GM19468 (cell line): ENCODE data around the gene CAPN13.

ENCODE experiments used
- ATAC-seq: cut with Tn5 transposase; IDR thresholded peaks from one replicate; pipeline ENCODE4 v1.9.1; 2021; ENCODE audit warnings: mild to moderate bottlenecking, moderate library complexity, moderate number of reproducible peaks; ENCODE audit not compliant: unreplicated experiment; ENCODE audit errors: extremely low read depth

The CAPN13 gene

DNA sequence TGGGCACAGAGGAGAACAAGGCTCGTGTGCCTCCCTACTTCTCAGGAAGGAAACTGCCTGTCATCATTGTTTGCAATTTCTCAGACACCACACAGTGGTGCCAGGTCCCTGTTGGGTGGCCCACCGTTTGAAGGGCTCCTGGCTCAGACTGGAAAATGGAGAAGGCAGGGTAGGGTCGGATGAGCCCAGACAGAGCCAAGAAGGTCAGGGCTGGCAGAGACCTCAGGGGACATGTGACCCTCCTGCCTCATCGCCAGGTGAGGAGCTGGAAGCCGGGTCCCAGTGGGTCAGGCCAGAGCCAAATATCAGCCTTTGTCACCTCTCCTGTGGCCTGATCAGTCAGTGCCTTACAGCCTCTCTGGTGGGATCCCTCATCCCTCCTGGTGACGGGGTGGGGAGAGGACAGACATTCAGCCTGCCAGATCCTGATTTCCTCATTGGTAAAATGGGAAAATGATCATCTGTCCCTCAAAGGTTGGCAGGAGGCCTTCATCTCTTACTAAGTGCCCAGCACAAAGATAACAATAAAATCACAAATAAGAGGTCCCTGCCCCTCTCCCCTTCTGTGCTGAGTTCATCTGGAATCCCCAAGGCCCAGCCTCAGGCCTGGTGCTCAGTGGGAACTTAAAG is 117.6 kb downstream of the CAPN13 start:
- ATAC-seq = no peak

DNA sequence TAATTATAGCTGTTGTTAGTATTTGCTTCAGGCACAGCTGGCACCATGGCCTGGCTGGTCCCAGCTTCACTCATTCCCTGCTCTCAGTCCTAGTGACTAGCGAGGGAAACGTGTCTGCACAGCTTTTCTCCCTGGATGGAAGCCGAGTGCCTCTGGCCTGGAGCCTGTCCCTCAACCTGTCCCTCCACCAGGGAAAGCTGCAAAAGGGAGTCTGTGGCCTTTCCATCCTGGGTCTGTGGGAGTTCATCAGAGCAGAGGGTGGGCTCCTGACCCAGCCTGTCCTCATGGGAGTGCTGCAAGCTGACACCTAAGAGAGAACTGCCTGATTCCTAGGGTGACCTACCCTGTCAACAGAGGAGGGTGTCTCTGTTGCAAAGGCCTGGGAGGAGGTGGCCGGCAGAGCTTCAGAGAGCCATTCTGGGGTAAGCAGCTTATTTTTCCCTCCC is 118.3 kb downstream of the CAPN13 start:
- no peak for ATAC-seq

DNA sequence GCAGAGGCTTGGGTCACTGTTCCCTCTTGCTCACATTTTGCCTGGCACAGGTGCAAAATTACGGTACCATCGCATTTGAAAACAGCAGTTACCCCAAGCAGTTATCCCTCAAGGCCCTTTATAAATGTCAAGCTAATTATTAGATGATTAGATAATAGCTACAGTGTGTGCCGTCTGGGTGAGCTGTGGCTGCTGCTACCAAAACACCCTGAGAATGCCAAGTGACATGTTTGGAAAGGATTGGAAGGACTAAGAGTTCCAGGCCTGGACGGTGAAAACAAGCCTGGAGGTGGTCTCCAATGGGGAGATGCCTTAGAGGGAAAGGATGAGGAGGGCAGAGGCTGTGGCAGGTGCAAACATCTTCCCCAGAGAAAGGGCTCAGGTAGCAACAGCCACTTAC is 120.6 kb downstream of the CAPN13 start:
- ATAC-seq = no peak

DNA sequence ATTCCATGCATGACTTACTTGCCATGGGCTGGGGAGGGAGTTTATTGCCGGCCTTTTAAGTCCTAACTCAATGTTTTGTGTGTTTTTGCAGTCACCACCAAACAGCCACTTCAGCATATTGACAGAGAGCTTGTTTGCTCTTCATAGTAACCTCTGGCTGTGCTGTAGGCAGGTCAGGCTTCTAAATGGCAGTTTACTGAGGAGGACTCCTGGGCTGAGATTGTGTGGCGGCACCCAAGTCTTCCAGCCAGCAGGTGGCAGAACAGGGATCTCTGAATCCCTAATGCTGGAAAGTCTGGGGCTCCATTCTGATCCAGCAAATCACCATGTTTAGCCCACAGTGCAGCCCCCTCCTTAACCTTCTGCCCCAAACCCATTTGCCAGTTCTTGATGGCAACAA is 121.2 kb downstream of the CAPN13 start:
- no peak for ATAC-seq

DNA sequence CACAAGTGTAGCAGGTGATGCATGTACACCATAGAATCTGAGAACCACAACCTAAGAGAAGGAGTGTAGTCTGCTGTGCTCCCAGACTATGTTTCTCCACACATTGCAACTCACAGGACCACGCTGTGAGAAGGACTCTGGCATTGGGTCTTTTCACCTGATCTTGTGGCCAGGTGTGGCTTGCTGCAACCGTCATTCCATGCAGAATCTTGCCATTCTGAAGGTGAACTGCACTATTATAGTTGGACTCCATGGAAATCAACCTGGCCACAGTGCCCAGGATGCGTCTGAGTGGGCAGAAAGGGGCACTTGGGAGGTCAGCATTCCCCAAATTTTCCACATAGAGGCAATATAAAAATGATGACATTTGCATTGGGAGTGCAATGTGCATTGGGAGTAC is 122.2 kb downstream of the CAPN13 start:
- ATAC-seq = no peak

DNA sequence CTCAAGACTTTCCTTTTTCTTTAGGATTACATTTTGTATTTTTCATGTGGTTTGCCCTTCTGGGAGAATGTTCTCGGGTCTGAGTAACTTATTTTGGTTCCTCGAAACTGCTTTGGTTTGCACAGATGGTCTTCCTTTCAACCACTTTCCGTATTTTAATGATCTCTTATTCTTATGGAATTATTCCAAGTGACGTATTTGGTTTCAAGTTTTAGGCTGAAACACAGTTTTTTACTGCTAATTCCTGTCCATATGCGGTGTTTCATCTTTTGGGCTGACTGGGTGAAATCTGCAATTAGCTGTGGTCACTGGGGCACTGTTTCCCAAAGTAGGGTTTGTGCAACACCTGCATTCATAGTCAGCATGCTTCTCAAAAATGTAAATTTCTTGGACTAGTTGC is 122.7 kb downstream of the CAPN13 start:
- no peak for ATAC-seq

DNA sequence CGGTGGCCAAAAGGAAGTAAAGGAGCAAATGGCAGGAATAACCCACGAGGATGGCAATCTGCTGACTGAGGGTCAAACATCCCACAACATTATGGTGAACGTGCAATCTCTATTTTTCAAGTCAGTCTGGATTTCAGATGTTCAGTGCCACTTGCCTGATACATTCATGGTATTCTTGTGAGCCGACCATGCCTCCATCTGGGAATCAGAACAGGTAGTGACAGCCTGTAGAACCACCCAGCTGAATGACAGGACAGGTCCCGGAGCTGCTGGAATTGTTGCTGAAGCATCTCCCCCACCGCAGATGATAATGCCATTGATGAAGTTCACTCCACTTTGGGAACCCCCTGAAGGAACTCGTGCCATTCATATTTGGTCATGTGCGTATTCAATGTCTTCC is 123.2 kb downstream of the CAPN13 start:
- no peak for ATAC-seq

DNA sequence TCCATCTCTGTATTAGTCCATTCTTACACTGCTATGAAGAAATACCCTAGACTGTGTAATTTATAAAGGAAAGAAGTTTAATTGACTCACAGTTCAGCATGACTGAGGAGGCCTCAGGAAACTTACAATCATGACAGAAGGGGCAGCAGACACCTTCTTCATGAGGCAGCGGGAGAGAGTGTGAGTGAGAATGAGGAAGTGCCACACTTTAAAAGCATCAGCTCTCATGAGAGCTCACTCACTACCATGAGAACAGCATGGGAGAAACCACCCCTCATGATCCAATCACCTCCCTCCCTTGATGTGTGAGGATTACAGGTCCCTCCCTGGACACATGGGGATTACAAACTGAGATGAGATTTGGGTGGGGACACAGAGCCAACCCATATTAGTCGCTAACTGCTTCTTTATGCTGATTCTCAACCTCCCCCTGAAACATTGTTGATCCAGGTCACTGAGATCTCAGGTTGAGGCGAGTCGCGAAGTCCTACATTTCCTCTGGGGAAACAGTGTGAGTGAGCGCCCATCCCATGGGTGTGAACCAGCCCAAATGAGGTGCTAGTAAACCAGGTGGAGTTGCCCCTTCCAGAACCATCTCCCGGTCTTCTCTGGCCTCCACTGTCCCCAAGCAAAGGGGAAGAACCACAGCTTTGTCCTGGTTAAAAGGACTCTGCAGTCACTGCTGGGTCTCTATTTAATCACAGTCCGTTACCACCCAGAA is 123.8 kb downstream of the CAPN13 start:
- no peak for ATAC-seq

DNA sequence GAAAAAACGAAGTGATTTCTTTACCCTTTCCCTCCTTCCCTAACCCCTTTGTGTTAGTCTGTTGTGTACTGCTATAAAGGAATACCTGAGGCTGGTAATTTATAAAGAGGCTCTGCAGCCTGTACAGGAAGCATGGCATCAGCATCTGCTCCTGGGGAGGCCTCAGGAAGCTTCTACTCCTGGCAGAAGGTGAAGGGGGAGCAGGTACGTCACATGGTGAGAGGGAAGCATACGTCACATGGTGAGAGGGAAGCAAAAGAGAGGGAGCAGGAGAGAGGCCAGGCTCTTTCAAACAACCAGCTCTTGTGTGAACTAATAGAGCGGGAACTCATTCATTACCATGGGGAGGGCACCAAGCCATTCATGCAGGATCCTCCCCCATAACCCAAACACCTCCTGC is 126.2 kb downstream of the CAPN13 start:
- ATAC-seq = no peak

DNA sequence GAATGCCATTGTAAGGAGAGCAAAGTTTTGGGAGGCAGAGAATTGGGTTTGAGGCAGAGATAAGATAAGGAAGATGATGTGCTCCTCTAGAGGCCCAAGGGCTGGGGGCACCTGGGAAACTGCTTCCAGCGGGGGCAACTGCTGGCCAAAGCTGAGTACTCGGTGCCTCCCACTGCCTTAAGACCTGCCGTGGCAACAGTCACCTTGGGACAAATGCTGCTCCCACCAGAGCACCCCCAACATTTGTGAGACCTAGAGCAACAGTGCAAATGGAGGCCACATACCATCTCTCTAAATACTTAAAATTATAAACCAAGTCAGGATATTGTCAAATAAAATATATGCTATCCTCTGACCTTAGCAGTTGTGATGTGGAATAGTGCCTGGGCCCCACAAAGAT is 127.1 kb downstream of the CAPN13 start:
- no peak for ATAC-seq

DNA sequence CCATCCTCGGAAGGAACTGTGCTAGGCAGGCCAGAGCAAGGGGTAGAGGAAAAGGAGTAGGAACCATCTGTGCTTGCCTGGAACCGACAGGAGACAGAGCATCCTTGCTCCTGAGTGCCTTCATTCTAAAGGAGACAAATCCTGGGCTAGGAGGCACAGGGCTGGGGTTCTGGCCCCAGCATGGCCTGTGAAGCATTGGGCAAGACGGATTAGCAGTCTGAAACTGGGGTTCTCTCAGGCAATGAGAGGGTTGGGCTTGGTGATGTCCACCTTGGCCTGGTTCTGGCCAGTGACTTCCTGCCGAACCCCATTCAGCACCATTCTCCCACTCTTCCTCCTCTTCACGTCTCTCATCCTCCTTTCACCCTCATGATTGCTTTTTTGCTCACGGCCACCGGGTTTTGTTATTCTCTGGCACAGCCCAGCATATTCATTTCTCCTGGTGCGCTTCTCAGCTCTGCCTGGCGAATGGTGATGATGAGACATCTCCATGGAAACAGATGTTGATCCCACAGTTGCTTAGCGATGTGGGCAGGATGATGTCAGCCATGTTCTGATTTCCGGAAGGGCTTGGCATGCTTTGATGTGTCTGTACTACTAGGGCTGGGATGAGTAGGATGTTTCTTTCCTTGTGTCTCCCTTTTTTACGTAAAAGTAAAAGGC is 127.7 kb downstream of the CAPN13 start:
- ATAC-seq = no peak

DNA sequence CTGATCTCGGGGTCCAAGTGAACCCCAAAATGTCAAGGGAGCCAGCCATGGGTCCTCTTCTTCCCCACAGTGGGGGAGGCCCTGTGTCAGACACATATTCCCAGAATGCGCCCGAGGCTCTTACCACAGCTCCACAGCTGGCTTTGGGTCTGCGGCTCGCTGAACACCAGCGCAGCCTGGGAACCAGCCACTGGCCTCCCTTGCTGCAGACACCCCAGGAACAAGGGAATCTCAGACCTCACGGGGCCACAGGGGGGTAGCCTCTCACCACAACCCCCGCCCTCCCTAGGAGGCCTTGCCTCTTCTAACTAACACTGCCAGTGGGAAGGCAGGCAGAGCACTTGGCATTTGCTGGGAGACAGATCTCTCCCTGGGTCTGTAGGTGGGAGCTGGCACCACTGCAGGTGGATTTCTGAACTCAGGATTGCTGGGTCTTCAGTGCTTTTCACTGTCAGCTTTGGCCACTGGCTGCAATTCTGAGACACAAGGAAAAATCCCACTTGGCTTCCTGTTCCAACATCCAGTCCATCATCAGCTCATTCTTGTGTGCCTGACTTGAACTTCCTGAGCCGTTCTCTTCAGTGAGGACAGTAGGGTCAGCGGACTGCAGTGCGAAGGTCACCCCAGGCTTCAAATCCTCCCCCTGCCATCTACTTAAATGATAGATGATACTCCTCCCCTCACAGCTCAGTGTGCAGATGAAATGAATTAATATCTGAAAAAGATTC is 128.7 kb downstream of the CAPN13 start:
- ATAC-seq = no peak

DNA sequence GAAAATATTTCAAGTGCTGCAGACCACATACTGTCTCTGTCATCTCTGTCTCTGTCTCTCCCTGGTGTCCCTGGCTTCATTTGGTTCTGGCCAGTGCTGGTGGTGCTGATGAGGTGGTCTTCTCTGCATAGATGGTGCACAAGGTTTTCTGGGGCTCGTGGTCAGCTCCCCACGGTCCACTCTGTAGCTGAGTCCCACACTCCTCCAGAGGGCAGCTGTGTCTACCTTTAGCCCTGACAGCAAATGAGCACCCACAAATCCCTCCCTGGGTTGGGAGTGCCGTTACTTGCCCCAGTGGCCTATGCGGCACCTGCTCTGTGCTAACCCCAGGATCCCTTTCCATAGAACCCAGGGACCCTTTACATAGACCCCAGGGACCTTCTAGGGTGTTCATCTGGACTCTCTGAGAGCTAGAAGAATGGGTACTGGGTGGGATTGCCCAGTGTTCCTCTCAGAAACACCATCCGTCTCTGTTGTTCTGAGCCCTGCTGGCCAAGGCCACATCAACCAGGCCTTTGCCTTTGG is 129.3 kb downstream of the CAPN13 start:
- no peak for ATAC-seq

DNA sequence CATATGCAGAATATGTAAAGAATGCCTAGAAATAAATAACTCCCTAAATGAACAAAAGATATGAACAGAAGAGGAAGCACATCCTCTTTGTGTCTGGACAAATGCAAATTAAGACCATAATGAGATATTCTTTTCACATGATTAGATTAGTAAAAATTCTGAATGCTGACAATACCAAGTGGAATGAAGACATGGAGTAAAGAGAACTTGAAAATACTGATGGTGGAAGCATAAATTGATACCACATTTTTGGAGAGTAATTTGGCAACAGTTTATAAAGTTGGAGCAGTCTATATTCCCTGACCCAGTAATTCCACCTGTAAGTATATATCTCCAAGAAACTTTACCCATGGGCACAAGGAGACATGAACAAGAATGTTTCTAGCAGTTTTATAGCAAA is 130.0 kb downstream of the CAPN13 start:
- no peak for ATAC-seq

DNA sequence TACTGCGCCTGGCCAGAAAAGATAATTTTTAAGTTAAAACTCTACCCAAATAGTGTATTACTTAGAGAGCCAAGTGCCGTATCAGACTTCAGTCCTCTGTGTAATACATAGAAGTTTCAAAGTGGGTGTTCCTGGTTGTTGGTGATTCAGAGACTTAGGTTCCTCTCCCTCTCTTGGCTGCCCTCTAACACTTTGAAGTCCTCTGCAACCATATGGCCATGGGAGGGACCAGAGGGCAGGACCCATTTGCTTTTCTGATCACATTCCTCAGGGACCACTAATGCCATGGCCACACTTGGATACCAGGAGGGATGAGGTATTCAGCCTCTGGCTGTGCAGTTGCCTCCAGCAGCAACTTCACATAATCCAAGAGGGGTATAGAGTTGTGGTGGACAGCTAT is 131.5 kb downstream of the CAPN13 start:
- no peak for ATAC-seq

DNA sequence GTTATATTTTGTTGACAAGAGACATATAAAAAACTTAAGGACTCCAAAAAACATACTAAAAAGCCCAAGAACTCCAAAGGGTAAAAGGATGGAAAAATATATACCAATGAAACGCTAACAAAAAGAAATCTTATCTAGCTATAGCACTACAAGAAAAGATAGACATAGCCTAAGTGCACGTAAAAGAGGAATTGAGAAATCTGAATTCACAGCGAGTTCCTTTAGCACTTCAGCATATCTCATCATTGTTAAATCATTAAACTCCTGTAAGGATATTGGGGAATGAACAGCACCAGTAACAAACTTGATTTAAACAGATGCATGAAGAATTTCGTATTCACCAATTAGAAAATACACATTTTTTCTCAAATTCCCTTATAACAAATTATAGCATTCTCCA is 134.1 kb downstream of the CAPN13 start:
- ATAC-seq = no peak
